ENCODE data around the gene CEP131. TPM values are rescaled to one million over a fixed set of nuclear protein-coding genes. Genes with fewer than 3 reads are reported as not detected.

The CEP131 gene
- total RNA-seq, 1 donor from 2014 or later = 15.9 TPM

- Mint-ChIP-seq H3K27me3 (no peaks in the 10 kb centered on the region), H3K9me3 (no peaks in the 10 kb centered on the region), H3K36me3 (ENCODE audit: low read depth) (peaks cover 12% of the 10 kb centered on the region), H3K4me3 (peak overlapping the region; percentile 85), H3K4me1 (peaks cover 27% of the 10 kb centered on the region), H3K27ac (no peak overlapping the region)
- no peak for TF ChIP-seq CTCF (IDR thresholded peaks at IDR 0.05)
- ATAC-seq (ENCODE audit: low read depth) = no peak
- ChIA-PET POLR2A (interaction anchor here (0.6 to 3.3 kb wide), 18 partner anchors 12 to 1076 kb away, joined by 3 to 79 read pairs (median 6); partner anchors contain the start of genes ACTG1, ARL16, HGS and NDUFAF8), CTCF (interaction anchor here (1.1 to 1.3 kb wide), 2 partner anchors 16 to 30 kb away, joined by 3 read pairs; partner anchors contain the start of genes NDUFAF8 and TEPSIN)
- no peak for DNase-seq
- intact Hi-C loops (cut with micrococcal nuclease) = loop anchor here (2.0 to 10.0 kb wide), 3 partner anchors 68 to 960 kb away; partner anchors contain the start of gene RNF213
These were observed 202 bp downstream of the CEP131 start for GRCh38 chr17:81222620-81222905.

GRCh38 chr17:81221842-81222619 is 734 bp downstream of the CEP131 start:
- ChIA-PET CTCF (interaction anchor here (1.1 to 1.3 kb wide), 2 partner anchors 17 to 31 kb away, joined by 3 read pairs; partner anchors contain the start of genes NDUFAF8 and TEPSIN), POLR2A (interaction anchor here (0.6 to 3.3 kb wide), 12 partner anchors 12 to 1076 kb away, joined by 3 to 79 read pairs (median 6); partner anchors contain the start of genes NDUFAF8, SLC38A10 and TEPSIN)
- no peak for TF ChIP-seq CTCF (IDR thresholded peaks at IDR 0.05)

GRCh38 chr17:81221371-81221841 is 1.4 kb downstream of the CEP131 start:
- H3K9me3 Mint-ChIP-seq = no peaks in the 10 kb centered on the region
- intact Hi-C loops (cut with micrococcal nuclease) = loop anchor here (5.0 to 10.0 kb wide), 2 partner anchors 67 to 959 kb away; partner anchors contain the start of gene RNF213
- no peak overlapping the region for H3K27ac Mint-ChIP-seq
- ChIA-PET CTCF (no interaction called here), POLR2A (interaction anchor here (1.6 kb wide), 1 partner anchor 18 kb away, joined by 4 read pairs; the partner anchor contains the start of genes NDUFAF8 and TEPSIN)
- no peak for DNase-seq
- H3K27me3 Mint-ChIP-seq = no peaks in the 10 kb centered on the region
- peaks cover 21% of the 10 kb centered on the region for H3K4me1 Mint-ChIP-seq
- peaks cover 23% of the 10 kb centered on the region for H3K36me3 Mint-ChIP-seq (ENCODE audit: low read depth)
- TF ChIP-seq CTCF (IDR thresholded peaks at IDR 0.05) = no peak
- no peak for ATAC-seq (ENCODE audit: low read depth)
- peak overlapping the region; percentile 85 for H3K4me3 Mint-ChIP-seq

More at GRCh38 chr17:81221842-81222619, 734 bp downstream of the CEP131 start:
- DNase-seq = no peak
- ATAC-seq (ENCODE audit: low read depth) = no peak
- H3K4me1 Mint-ChIP-seq = peaks cover 23% of the 10 kb centered on the region
- H3K9me3 Mint-ChIP-seq = no peaks in the 10 kb centered on the region
- intact Hi-C loops (cut with micrococcal nuclease) = loop anchor here (2.0 to 10.0 kb wide), 3 partner anchors 67 to 960 kb away; partner anchors contain the start of gene RNF213
- H3K4me3 Mint-ChIP-seq = peak overlapping the region; percentile 85
- H3K27ac Mint-ChIP-seq = no peak overlapping the region
- no peaks in the 10 kb centered on the region for H3K27me3 Mint-ChIP-seq
- peaks cover 17% of the 10 kb centered on the region for H3K36me3 Mint-ChIP-seq (ENCODE audit: low read depth)

- DNase-seq = no peak
- Mint-ChIP-seq H3K4me3 (no peak overlapping the region), H3K27me3 (no peaks in the 10 kb centered on the region), H3K36me3 (ENCODE audit: low read depth) (peaks cover 26% of the 10 kb centered on the region), H3K9me3 (no peaks in the 10 kb centered on the region), H3K27ac (no peak overlapping the region), H3K4me1 (peaks cover 20% of the 10 kb centered on the region)
- CTCF ChIA-PET = no interaction called here
- no peak for TF ChIP-seq CTCF (IDR thresholded peaks at IDR 0.05)
- intact Hi-C loops (cut with micrococcal nuclease) = loop anchor here (5.0 to 10.0 kb wide), 2 partner anchors 65 to 957 kb away; partner anchors contain the start of gene RNF213
- no peak for ATAC-seq (ENCODE audit: low read depth)
- POLR2A ChIA-PET = interaction anchor here (0.7 kb wide), 1 partner anchor 289 kb away, joined by 3 read pairs; no protein-coding TSS in a partner anchor
These were observed 3.1 kb downstream of the CEP131 start for GRCh38 chr17:81219476-81220180.

All from activated B cell treated with CpG ODN at 0.5 μM for 24 hours (primary cell).